Neural progenitor cell (in vitro differentiated cells): ENCODE data around the gene ECM2. TPM values are rescaled to one million over a fixed set of nuclear protein-coding genes. Genes with fewer than 3 reads are reported as not detected.

ENCODE experiments used
- DNase-seq: peaks from one replicate; pipeline ENCODE4 v3.0.0-alpha.2; 2016; ENCODE audit warnings: low spot score
- H2AFZ ChIP-seq: fragments of 200-600 bp; sonication (generic); replicated peaks from 2 replicates; pipeline ENCODE4 v1.6.1; 2016; ENCODE audit warnings: antibody characterized with exemption
- H3F3A ChIP-seq: fragments of 200-600 bp; sonication (generic); 2 replicates; pipeline ENCODE4 v1.6.1; 2016; ENCODE audit warnings: antibody characterized with exemption, low read depth
- H3K27ac ChIP-seq: fragments of 200-600 bp; sonication (generic); 2 replicates; pipeline ENCODE4 v1.5.1; 2016; ENCODE audit warnings: mild to moderate bottlenecking
- H3K27me3 ChIP-seq: fragments of 200-600 bp; sonication (generic); 2 replicates; pipeline ENCODE4 v1.6.1; 2016; ENCODE audit warnings: mild to moderate bottlenecking, moderate library complexity
- H3K36me3 ChIP-seq: fragments of 200-600 bp; sonication (generic); 2 replicates; pipeline ENCODE4 v1.5.1; 2016
- H3K4me1 ChIP-seq: fragments of 200-600 bp; sonication (generic); 2 replicates; pipeline ENCODE4 v1.6.1; 2016; ENCODE audit warnings: mixed run types
- H3K4me2 ChIP-seq: fragments of 200-600 bp; sonication (generic); 2 replicates; pipeline ENCODE4 v1.6.1; 2016
- H3K4me3 ChIP-seq: fragments of 200-600 bp; sonication (generic); 2 replicates; pipeline ENCODE4 v1.5.1; 2016
- H3K79me2 ChIP-seq: fragments of 200-600 bp; sonication (generic); 2 replicates; pipeline ENCODE4 v1.6.1; 2016; ENCODE audit warnings: low read depth
- H3K9ac ChIP-seq: fragments of 200-600 bp; sonication (generic); 2 replicates; pipeline ENCODE4 v1.6.1; 2016
- H3K9me3 ChIP-seq: fragments of 200-600 bp; sonication (generic); 2 replicates; pipeline ENCODE4 v1.5.1; 2016; ENCODE audit warnings: low read depth
- H4K20me1 ChIP-seq: fragments of 200-600 bp; sonication (generic); 2 replicates; pipeline ENCODE4 v1.6.1; 2016; ENCODE audit warnings: low read depth
- H3K27ac Mint-ChIP-seq: 3 replicates; pipeline ENCODE4 v1.8.0; 2021; ENCODE audit warnings: mixed read lengths
- H3K27me3 Mint-ChIP-seq: 2 replicates; pipeline ENCODE4 v1.8.0; 2022; ENCODE audit warnings: low read depth, mild to moderate bottlenecking, inconsistent platforms, moderate library complexity, mixed read lengths; ENCODE audit not compliant: insufficient read depth
- H3K36me3 Mint-ChIP-seq: 3 replicates; pipeline ENCODE4 v1.8.0; 2021; ENCODE audit warnings: mixed read lengths
- H3K4me1 Mint-ChIP-seq: 3 replicates; pipeline ENCODE4 v1.8.0; 2021; ENCODE audit warnings: mixed read lengths
- H3K4me3 Mint-ChIP-seq: 3 replicates; pipeline ENCODE4 v1.8.0; 2021; ENCODE audit warnings: mild to moderate bottlenecking, moderate library complexity, mixed read lengths
- H3K9me3 Mint-ChIP-seq: 3 replicates; pipeline ENCODE4 v1.8.0; 2020; ENCODE audit warnings: mixed read lengths
- CTCF ChIP-seq: fragments of 200-600 bp; sonication (generic); IDR thresholded peaks from 2 replicates; pipeline ENCODE4 v1.5.1; 2017; ENCODE audit warnings: antibody characterized with exemption, mild to moderate bottlenecking
- EZH2 ChIP-seq: fragments of 200-600 bp; sonication (generic); IDR thresholded peaks from 2 replicates; pipeline ENCODE4 v1.6.1; 2017; ENCODE audit warnings: antibody characterized with exemption, mild to moderate bottlenecking, moderate library complexity
- EZH2phosphoT487 ChIP-seq: fragments of 200-600 bp; sonication (generic); IDR thresholded peaks from 2 replicates; pipeline ENCODE4 v1.6.1; 2017; ENCODE audit warnings: antibody characterized with exemption
- total RNA-seq: library from RNA; depleted of rRNA; stranded (reverse); fragments of >200 nt; gene quantifications from 2 replicates; pipeline ENCODE4 v1.2.3, GENCODE V29; 2015; ENCODE audit warnings: low replicate concordance

The ECM2 gene
- total RNA-seq, 1 donor from 2014 or later = not detected

GRCh38 chr9:92543972-92544371 lies 8.2 kb upstream of the ECM2 start:
- Mint-ChIP-seq H3K4me1 (no peaks in the 10 kb centered on the region), H3K9me3 (peaks cover 8% of the 10 kb centered on the region), H3K4me3 (no peak overlapping the region), H3K36me3 (no peaks in the 10 kb centered on the region), H3K27ac (no peak overlapping the region), H3K27me3 (no peaks in the 10 kb centered on the region)
- no peaks in the 10 kb centered on the region for H4K20me1 ChIP-seq
- no peaks in the 10 kb centered on the region for H3K36me3 ChIP-seq
- no peak overlapping the region for H3K27ac ChIP-seq
- H3K9ac ChIP-seq = no peak overlapping the region
- no peaks in the 10 kb centered on the region for H3K27me3 ChIP-seq
- no peak for TF ChIP-seq EZH2
- H3K4me1 ChIP-seq = no peaks in the 10 kb centered on the region
- H3K4me2 ChIP-seq = no peak overlapping the region
- DNase-seq = no peak
- H3K79me2 ChIP-seq = no peaks in the 10 kb centered on the region
- no peaks in the 10 kb centered on the region for H3F3A ChIP-seq
- no peaks in the 10 kb centered on the region for H3K9me3 ChIP-seq
- H2AFZ ChIP-seq = no peak overlapping the region
- H3K4me3 ChIP-seq = no peak overlapping the region

GRCh38 chr9:92538541-92538940 lies 2.8 kb upstream of the ECM2 start:
- Histone ChIP-seq H2AFZ (no peak overlapping the region), H3K27me3 (no peaks in the 10 kb centered on the region), H3K9me3 (no peaks in the 10 kb centered on the region), H3K36me3 (no peaks in the 10 kb centered on the region), H3K4me2 (no peak overlapping the region), H3K9ac (no peak overlapping the region), H3K27ac (no peak overlapping the region), H3K79me2 (no peaks in the 10 kb centered on the region), H3K4me1 (peaks cover 20% of the 10 kb centered on the region), H4K20me1 (no peaks in the 10 kb centered on the region), H3K4me3 (no peak overlapping the region), H3F3A (peaks cover 11% of the 10 kb centered on the region)
- no peaks in the 10 kb centered on the region for H3K36me3 Mint-ChIP-seq
- peaks cover 5% of the 10 kb centered on the region for H3K9me3 Mint-ChIP-seq
- peaks cover 2% of the 10 kb centered on the region for H3K27me3 Mint-ChIP-seq
- TF ChIP-seq EZH2 = no peak
- DNase-seq = no peak
- peaks cover 14% of the 10 kb centered on the region for H3K4me1 Mint-ChIP-seq
- no peak overlapping the region for H3K27ac Mint-ChIP-seq
- no peak overlapping the region for H3K4me3 Mint-ChIP-seq

GRCh38 chr9:92534674-92535073 lies 1.1 kb downstream of the ECM2 start:
- H3K4me3 Mint-ChIP-seq = no peak overlapping the region
- TF ChIP-seq CTCF = no peak
- TF ChIP-seq EZH2 = no peak
- TF ChIP-seq EZH2phosphoT487 = no peak
- H3K27me3 ChIP-seq = no peaks in the 10 kb centered on the region
- H3K4me3 ChIP-seq = no peak overlapping the region
- no peak overlapping the region for H3K9ac ChIP-seq
- no peak overlapping the region for H2AFZ ChIP-seq
- H3K36me3 Mint-ChIP-seq = no peaks in the 10 kb centered on the region
- no peaks in the 10 kb centered on the region for H3K9me3 ChIP-seq
- H3K36me3 ChIP-seq = no peaks in the 10 kb centered on the region
- peaks cover 2% of the 10 kb centered on the region for H3K27me3 Mint-ChIP-seq
- peaks cover 11% of the 10 kb centered on the region for H3F3A ChIP-seq
- H4K20me1 ChIP-seq = no peaks in the 10 kb centered on the region
- peaks cover 20% of the 10 kb centered on the region for H3K4me1 ChIP-seq
- no peak overlapping the region for H3K27ac ChIP-seq
- H3K4me1 Mint-ChIP-seq = peaks cover 14% of the 10 kb centered on the region
- no peak overlapping the region for H3K4me2 ChIP-seq
- peaks cover 2% of the 10 kb centered on the region for H3K9me3 Mint-ChIP-seq
- no peak overlapping the region for H3K27ac Mint-ChIP-seq
- DNase-seq = peak; percentile 7
- H3K79me2 ChIP-seq = no peaks in the 10 kb centered on the region

GRCh38 chr9:92534204-92534603 lies 1.6 kb downstream of the ECM2 start:
- Histone ChIP-seq H3K27ac (no peak overlapping the region), H3K9ac (no peak overlapping the region), H3F3A (peaks cover 11% of the 10 kb centered on the region), H3K4me3 (no peak overlapping the region), H3K79me2 (no peaks in the 10 kb centered on the region), H3K4me1 (peaks cover 20% of the 10 kb centered on the region), H3K9me3 (no peaks in the 10 kb centered on the region), H3K27me3 (no peaks in the 10 kb centered on the region), H3K4me2 (no peak overlapping the region), H4K20me1 (no peaks in the 10 kb centered on the region), H2AFZ (no peak overlapping the region), H3K36me3 (no peaks in the 10 kb centered on the region)
- Mint-ChIP-seq H3K27ac (no peak overlapping the region), H3K4me3 (no peak overlapping the region), H3K9me3 (peaks cover 2% of the 10 kb centered on the region), H3K4me1 (peaks cover 14% of the 10 kb centered on the region), H3K36me3 (no peaks in the 10 kb centered on the region), H3K27me3 (peaks cover 2% of the 10 kb centered on the region)
- TF ChIP-seq CTCF (no peak), EZH2 (no peak), EZH2phosphoT487 (no peak)
- no peak for DNase-seq
